K562 (cell line): ENCODE data around the gene PRKAG2. TPM values are rescaled to one million over a fixed set of nuclear protein-coding genes. Genes with fewer than 3 reads are reported as not detected.

Experiments used
- ATAC-seq: fragments of 200-7000 bp; cut with Tn5 transposase; 3 replicates; pipeline ENCODE4 v1.9.1; 2020; ENCODE audit warnings: moderate library complexity
- BruUV-seq: library from RNA; stranded (reverse); fragments of 400-500 nt; replicated peaks from 2 replicates; lab custom pipeline; 2021; lab: Mats Ljungman, UMichigan
- CTCF ChIA-PET: fragments of 300-600 bp; formaldehyde crosslinking; extraction: SDS; loops from one replicate; lab custom pipeline; 2021; ENCODE audit warnings: low intra/inter-chr PET ratio; lab: Yijun Ruan, JAX
- POLR2A ChIA-PET: fragments of 300-600, 350-650 bp; sonication (Branson Sonifier 250); formaldehyde crosslinking; extraction: SDS; loops from one replicate; lab custom pipeline; 2021; ENCODE audit warnings: antibody characterized with exemption, inconsistent platforms; lab: Yijun Ruan, JAX
- DNase-seq, 4 experiments: peaks; one replicate each; pipeline versions ENCODE4 v3.0.0 to v3.0.0-alpha.2; 2011 to 2018; ENCODE audit warnings: low spot score in 3 of 4, mixed read lengths in 3 of 4; ENCODE audit errors: extremely low read depth in 1 of 4
- FAIRE-seq: peaks from 2 replicates; lab custom pipeline; 2011; peaks lifted over from hg19 to GRCh38; lab: Jason Lieb, UNC
- H2AFZ ChIP-seq: 2 replicates; pipeline ENCODE4 v1.6.0; 2011; ENCODE audit warnings: low read depth, low read length, control low read depth, inconsistent platforms
- H3K27ac ChIP-seq: fragments of 200-600 bp; 3 replicates; pipeline ENCODE4 v1.8.0; 2011; ENCODE audit warnings: low read depth, mild to moderate bottlenecking, control low read depth, inconsistent platforms, low read length, moderate library complexity, mixed read lengths; ENCODE audit errors: extremely low read depth
- H3K27me3 ChIP-seq, 2 experiments: fragments of 300-600 bp in 1 of 2; 2 replicates in 1 of 2; 3 replicates in 1 of 2; pipeline versions ENCODE4 v1.6.0 to v1.8.0; 2011; ENCODE audit warnings: inconsistent platforms in 2 of 2, low read length in 2 of 2, mild to moderate bottlenecking in 1 of 2, mixed read lengths in 1 of 2, moderate library complexity in 1 of 2; ENCODE audit not compliant: control insufficient read depth in 2 of 2, insufficient read depth in 2 of 2
- H3K36me3 ChIP-seq: fragments of 300-600 bp; 3 replicates; pipeline ENCODE4 v1.8.0; 2011; ENCODE audit warnings: mild to moderate bottlenecking, low read length, inconsistent platforms; ENCODE audit not compliant: control insufficient read depth, insufficient read depth
- H3K4me1 ChIP-seq, 2 experiments: fragments of 200-600 bp in 1 of 2; replicated peaks in 1 of 2; 2 replicates in 1 of 2; 3 replicates in 1 of 2; pipeline versions ENCODE4 v1.5.1 to v1.8.0; 2011; ENCODE audit warnings: inconsistent platforms in 2 of 2, low read length in 2 of 2, mild to moderate bottlenecking in 1 of 2, mixed read lengths in 1 of 2, moderate library complexity in 1 of 2; ENCODE audit not compliant: control insufficient read depth in 2 of 2, insufficient read depth in 2 of 2
- H3K4me2 ChIP-seq: 2 replicates; pipeline ENCODE4 v1.6.1; 2011; ENCODE audit warnings: low read length, control low read depth, inconsistent platforms, mixed read lengths; ENCODE audit not compliant: insufficient read depth
- H3K4me3 ChIP-seq: fragments of 200-600 bp; sonication (generic), shearing (Covaris generic); 2 replicates; pipeline ENCODE4 v1.5.1; 2016; ENCODE audit warnings: control low read depth, inconsistent platforms
- H3K79me2 ChIP-seq: fragments of 200-600 bp; 3 replicates; pipeline ENCODE4 v1.8.0; 2011; ENCODE audit warnings: low read length, inconsistent platforms; ENCODE audit not compliant: control insufficient read depth, insufficient read depth
- H3K9ac ChIP-seq, 2 experiments: 2 replicates each; pipeline versions ENCODE4 v1.6.0 to v1.6.1; 2011; ENCODE audit warnings: low read depth in 2 of 2, low read length in 2 of 2, control low read depth in 1 of 2, inconsistent platforms in 1 of 2, mild to moderate bottlenecking in 1 of 2, mixed read lengths in 1 of 2; ENCODE audit not compliant: insufficient read depth in 1 of 2
- H3K9me1 ChIP-seq: one replicate; pipeline ENCODE4 v1.6.0; 2011; ENCODE audit warnings: inconsistent platforms, mild to moderate bottlenecking, low read length, moderate library complexity; ENCODE audit not compliant: control insufficient read depth, insufficient read depth
- H3K9me3 ChIP-seq: replicated peaks from 2 replicates; pipeline ENCODE4 v1.5.1; 2011; ENCODE audit warnings: low read depth, low read length, inconsistent platforms; ENCODE audit not compliant: control insufficient read depth, insufficient read depth
- H4K20me1 ChIP-seq: replicated peaks from 2 replicates; pipeline ENCODE4 v1.6.1; 2011; ENCODE audit warnings: low read length, inconsistent platforms, mixed read lengths; ENCODE audit not compliant: control insufficient read depth, insufficient read depth
- BCL6 ChIP-seq: fragments of 250-450 bp; sonication (Bioruptor Pico); IDR thresholded peaks from 2 replicates; pipeline ENCODE4 v1.4.0; 2020
- CBX1 ChIP-seq: sonication (generic); IDR thresholded peaks from 2 replicates; pipeline ENCODE4 v1.6.1; 2016; ENCODE audit warnings: antibody characterized with exemption, low read depth, mild to moderate bottlenecking
- CBX3 ChIP-seq, 2 experiments: IDR thresholded peaks; 1 replicate in 1 of 2; 2 replicates in 1 of 2; pipeline ENCODE4 v1.6.1; 2012; ENCODE audit warnings: inconsistent platforms in 2 of 2, low read length in 2 of 2, borderline replicate concordance in 1 of 2, control low read depth in 1 of 2
- CHD1 ChIP-seq: fragments of 200-600 bp; sonication (generic); IDR thresholded peaks from one replicate; pipeline ENCODE4 v1.6.1; 2012; ENCODE audit warnings: mild to moderate bottlenecking, moderate library complexity, low read length, inconsistent platforms
- CREB1 ChIP-seq, 2 experiments: sonication (generic) in 1 of 2; formaldehyde crosslinking in 1 of 2; IDR thresholded peaks; 2 replicates each; pipeline versions ENCODE4 v1.6.1 to v1.8.0; 2012 to 2022; ENCODE audit warnings: inconsistent platforms in 1 of 2, mild to moderate bottlenecking in 1 of 2, missing genetic modification reagents in 1 of 2, moderate library complexity in 1 of 2
- GTF3C2 ChIP-seq: IDR thresholded peaks from 3 replicates; pipeline ENCODE4 v1.6.1; 2011; ENCODE audit warnings: borderline replicate concordance, mild to moderate bottlenecking, moderate library complexity; ENCODE audit not compliant: insufficient read length; ENCODE audit errors: extremely low read depth
- HNRNPL ChIP-seq: fragments of 200-400 bp; formaldehyde crosslinking; IDR thresholded peaks from 2 replicates; pipeline ENCODE4 v1.6.1; 2017; ENCODE audit warnings: low read depth, mild to moderate bottlenecking, low read length
- PBX2 ChIP-seq, 2 experiments: IDR thresholded peaks in 1 of 2; conservative IDR thresholded peaks in 1 of 2; 2 replicates each; pipeline ENCODE4 v1.6.1; 2016; ENCODE audit warnings: low read depth in 2 of 2, mild to moderate bottlenecking in 1 of 2, missing compliant biosample characterization in 1 of 2, missing genetic modification characterization in 1 of 2, moderate library complexity in 1 of 2
- POLR2H ChIP-seq: IDR thresholded peaks from 2 replicates; pipeline ENCODE4 v1.6.1; 2016; ENCODE audit warnings: missing genetic modification characterization, low read depth, mild to moderate bottlenecking, control low read depth, missing compliant biosample characterization, moderate library complexity
- RUNX1 ChIP-seq: sonication (generic); IDR thresholded peaks from 2 replicates; pipeline ENCODE4 v1.6.1; 2016; ENCODE audit warnings: antibody characterized with exemption, low read depth
- VEZF1 ChIP-seq: fragments of 200-800 bp; sonication (Bioruptor generic); IDR thresholded peaks from 2 replicates; pipeline ENCODE4 v1.6.1; 2017; ENCODE audit warnings: missing genetic modification characterization, missing compliant biosample characterization
- ZNF253 ChIP-seq: fragments of 250-450 bp; sonication (Bioruptor Pico); conservative IDR thresholded peaks from 2 replicates; pipeline ENCODE4 v1.6.1; 2021; ENCODE audit warnings: mild to moderate bottlenecking
- WGBS: fragments of 100-300 bp; shearing (Covaris generic); methylation state at CpG from one replicate; pipeline ENCODE4 v1.1.6; 2016; ENCODE audit warnings: low coverage, mixed read lengths; ENCODE audit not compliant: insufficient coverage; ENCODE audit errors: missing lambda C conversion rate; 5-methylcytosine and 5-hydroxymethylcytosine counted together
- in situ Hi-C: fragments of 300-500 bp; cut with MboI; formaldehyde crosslinking; loops from 4 replicates; pipeline ENCODE4 v1.15.0; 2018; ENCODE audit warnings: inconsistent platforms, mixed read lengths
- intact Hi-C: fragments of 100-400 bp; cut with micrococcal nuclease; formaldehyde crosslinking; loops from 2 replicates; pipeline ENCODE4 v1.14.2; 2022
- polyA plus RNA-seq, 8 experiments: library from polyadenylated mRNA; depleted of rRNA in 4 of 8; stranded (reverse) in 5 of 8; unstranded in 3 of 8; fragments of >200 nt; fragmentation: Nextera tagmentation in 2 of 8; fragmentation: Illumina TruSeq in 1 of 8; extraction: Ambion mirVana in 2 of 8; extraction: Trizol in 1 of 8; gene quantifications; 2 replicates each; pipeline versions ENCODE4 v1.2.1 to v1.2.3, GENCODE V29; 2011 to 2014; ENCODE audit warnings: inconsistent platforms in 1 of 8, missing spikeins in 1 of 8
- total RNA-seq, 7 experiments: library from RNA; depleted of rRNA in 6 of 7; stranded (reverse); fragments of >200 nt in 6 of 7; fragmentation: Illumina TruSeq in 2 of 7; extraction: Trizol in 2 of 7; gene quantifications; 2 replicates each; pipeline versions ENCODE4 v1.2.1 to v1.2.3, GENCODE V29; 2011 to 2021; ENCODE audit warnings: low replicate concordance in 1 of 7

PRKAG2 gene
- total and polyA plus RNA-seq, 9 of the 15 experiments (the other 6 are each of a cell fraction or from before 2014, with no cell fraction given): 0.99 to 5.6 (median 3.3) TPM

GRCh38 chr7:151568956-151569940 is 307.7 kb downstream of the PRKAG2 start:
- no peak overlapping the region for H3K9ac ChIP-seq
- no peak overlapping the region for H2AFZ ChIP-seq
- ATAC-seq (no peak), FAIRE-seq (no peak), DNase-seq (no peak)
- H3K4me3 ChIP-seq: no peak overlapping the region
- intact Hi-C loops: no loop called here
- H3K27me3 ChIP-seq: peaks cover 38 to 47% of the 10 kb centered on the region in 2 experiments
- BruUV-seq: no TSS peak
- H3K36me3 ChIP-seq: no peaks in the 10 kb centered on the region
- no peaks in the 10 kb centered on the region for H3K79me2 ChIP-seq
- H3K4me2 ChIP-seq: no peak overlapping the region
- no peaks in the 10 kb centered on the region for H4K20me1 ChIP-seq
- POLR2A ChIA-PET: interaction anchor here (0.7 to 1.3 kb wide), 2 partner anchors 18 to 31 kb away, joined by 3 read pairs; no protein-coding TSS in a partner anchor
- no peaks in the 10 kb centered on the region for H3K9me1 ChIP-seq
- no peaks in the 10 kb centered on the region; a peak in 1 of 5 replicates for H3K4me1 ChIP-seq
- H3K9me3 ChIP-seq: no peaks in the 10 kb centered on the region
- in situ Hi-C loops: no loop called here
- CTCF ChIA-PET: interaction anchor here (0.7 to 1.4 kb wide), 2 partner anchors 190 to 191 kb away, joined by 3 to 8 read pairs; no protein-coding TSS in a partner anchor
- H3K27ac ChIP-seq: no peak overlapping the region
- WGBS: 7% methylated on average over 20 of the region's 20 CpGs
- no peak for TF ChIP-seq VEZF1 (CRISPR knock-in tag)
- TF ChIP-seq RUNX1: no peak
- no peak for TF ChIP-seq PBX2 (CRISPR knock-in tag; IDR thresholded peaks at IDR 0.05; ENCODE audit: low read depth)
- TF ChIP-seq PBX2 (tag; conservative IDR thresholded peaks at IDR 0.05; ENCODE audit: low read depth): no peak
- no peak for TF ChIP-seq POLR2H (tag)
- no peak for TF ChIP-seq BCL6 (CRISPR knock-in tag)
- TF ChIP-seq CHD1: no peak
- TF ChIP-seq CREB1 (IDR thresholded peaks at IDR 0.05): no peak
- no peak for TF ChIP-seq CREB1 (CRISPR knock-in tag; IDR thresholded peaks at IDR 0.05)
- no peak for TF ChIP-seq CBX1
- no peak for TF ChIP-seq CBX3 (IDR thresholded peaks at IDR 0.05; ENCODE audit: borderline replicate concordance in 1 of 2, low read length in 2 of 2)
- no peak for TF ChIP-seq HNRNPL
- no peak for TF ChIP-seq ZNF253 (CRISPR knock-in tag)
- no peak for TF ChIP-seq GTF3C2
